Occipital lobe (tissue), 2 donors: ENCODE data around the gene PDYN. TPM values are rescaled to one million over a fixed set of nuclear protein-coding genes. Genes with fewer than 3 reads are reported as not detected.

Experiments used
- DNase-seq: peaks from one replicate; lab custom pipeline; 2025; lab: John Stamatoyannopoulos, UW
- total RNA-seq: library from RNA; depleted of rRNA; stranded (reverse); fragments of >200 nt; gene quantifications from one replicate; pipeline ENCODE4 v1.2.3, GENCODE V29; 2014

PDYN gene
- total RNA-seq, 1 donor from 2014 or later: not detected

DNA sequence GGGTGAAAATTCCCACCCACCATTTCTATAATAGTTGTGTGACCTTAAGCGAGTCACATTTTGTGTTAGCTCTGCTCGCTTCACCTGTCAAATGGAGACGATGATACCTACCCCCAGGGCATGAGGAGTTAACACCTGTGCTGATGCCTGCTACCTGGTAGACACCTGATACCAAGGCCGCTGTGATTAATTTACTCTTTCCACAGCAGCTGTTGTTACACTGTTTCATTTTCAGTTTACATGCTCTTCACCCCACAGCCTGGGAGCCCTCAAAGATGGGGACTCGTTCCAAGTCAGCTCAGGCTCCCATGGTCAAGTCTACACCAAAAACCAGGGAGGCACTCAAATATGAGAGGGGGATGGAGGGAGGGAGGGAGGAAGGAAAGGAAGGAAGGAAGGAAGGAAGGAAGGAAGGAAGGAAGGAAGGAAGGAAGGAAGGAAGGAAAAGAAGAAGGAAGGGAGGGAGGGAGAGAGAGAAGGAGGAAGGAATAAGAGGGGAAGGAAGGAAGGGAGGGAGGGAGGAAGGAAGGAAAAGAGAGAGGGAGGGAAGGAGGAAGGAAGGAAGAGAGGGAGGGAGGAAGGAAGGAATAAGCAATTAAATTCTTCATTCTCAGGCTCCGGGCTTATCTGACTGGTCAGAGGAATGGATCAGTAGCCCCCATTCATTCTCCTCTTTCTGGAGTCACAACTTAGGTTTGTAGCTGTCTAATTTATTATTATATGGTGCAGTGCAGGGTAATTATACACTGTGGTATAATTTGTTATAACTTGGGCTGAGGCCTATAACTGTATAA, 40.9 kb downstream of the PDYN start:
- no peak for DNase-seq

DNA sequence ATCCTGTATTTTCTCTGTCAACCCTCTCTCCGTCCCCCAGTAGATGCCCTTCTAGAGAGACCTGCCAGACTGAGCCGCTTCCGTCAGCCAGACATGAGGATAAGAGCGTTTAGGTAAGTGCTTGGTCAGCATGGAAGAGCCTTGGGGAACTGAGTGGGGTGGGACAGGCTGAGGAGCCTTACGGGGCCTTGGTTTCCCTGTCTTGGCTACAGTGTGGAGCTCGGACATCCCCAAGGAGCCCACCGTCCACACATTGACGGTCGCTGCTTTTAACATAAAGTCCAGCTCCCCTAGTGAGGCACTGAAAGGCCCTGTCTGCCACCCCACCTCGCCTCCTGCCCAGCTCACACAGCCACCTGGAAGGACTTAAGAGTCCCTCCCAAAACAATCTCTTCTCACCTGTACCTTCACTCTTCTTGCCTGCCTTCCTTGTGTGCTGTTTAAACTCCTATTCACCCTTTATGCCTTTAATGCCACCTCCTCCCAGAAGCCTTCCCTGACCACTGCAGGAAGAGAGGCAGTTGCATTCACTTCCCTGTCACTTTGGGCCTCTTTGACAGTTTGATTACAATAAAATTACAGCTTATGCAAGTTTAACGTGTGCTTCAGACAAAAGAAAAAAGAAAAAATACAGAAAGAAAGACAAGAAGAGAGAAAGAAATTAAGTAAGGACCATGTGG, 42.3 kb downstream of the PDYN start:
- no peak for DNase-seq

DNA sequence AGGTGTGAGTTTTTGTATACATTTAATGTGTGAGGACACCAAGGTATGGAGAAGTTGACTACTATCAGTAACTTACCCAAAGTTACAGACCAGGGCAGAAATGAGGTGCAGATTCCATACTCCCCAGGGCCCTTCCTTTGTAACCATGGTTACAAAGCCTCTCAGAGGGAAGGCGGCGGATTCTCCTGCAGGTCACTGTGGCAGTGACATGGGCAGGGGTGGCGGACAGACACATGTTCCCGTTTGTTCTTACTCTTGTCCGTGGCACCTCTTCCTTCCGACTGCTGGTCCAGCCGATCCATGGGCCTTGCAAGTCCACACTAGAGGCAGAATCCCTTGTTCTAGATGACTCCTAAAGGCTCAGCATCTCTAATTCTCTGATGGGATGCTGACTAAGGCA, 43.0 kb downstream of the PDYN start:
- no peak for DNase-seq

DNA sequence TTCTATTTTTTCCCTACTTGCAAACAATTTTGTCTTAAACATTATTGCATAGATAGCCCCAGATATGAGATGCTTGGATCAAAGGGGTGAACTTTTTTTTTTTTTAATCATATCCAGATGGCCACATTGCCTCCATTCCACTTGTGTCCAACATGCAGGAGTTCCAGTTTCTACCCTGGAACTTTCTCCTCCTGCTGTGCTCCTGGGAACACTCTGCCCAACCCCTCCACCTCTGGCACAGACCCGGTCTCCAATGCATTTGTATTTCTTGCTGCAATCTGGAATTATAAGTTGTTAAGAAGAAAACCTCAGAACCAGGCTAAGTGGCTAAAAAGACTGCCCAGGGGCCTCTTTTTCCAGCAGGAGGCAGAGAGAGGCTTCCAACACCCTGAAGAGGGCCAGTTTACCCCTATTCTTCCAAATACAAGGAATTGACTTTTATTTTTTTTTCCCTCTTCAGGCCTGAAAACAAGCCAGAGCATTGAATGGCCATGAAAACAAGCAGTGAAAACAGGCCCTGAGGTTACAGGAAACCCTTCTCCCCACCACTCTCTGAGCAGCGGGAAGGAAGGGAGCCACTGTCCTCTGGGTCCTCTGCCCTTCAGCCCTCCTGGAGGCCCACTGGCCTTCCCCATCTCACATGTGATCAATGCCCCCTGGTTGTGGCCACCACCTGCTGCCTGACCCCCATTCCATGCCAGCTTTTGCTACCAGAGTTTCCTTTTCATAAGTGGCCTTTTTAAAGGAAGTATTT, 44.3 kb downstream of the PDYN start:
- no peak for DNase-seq

DNA sequence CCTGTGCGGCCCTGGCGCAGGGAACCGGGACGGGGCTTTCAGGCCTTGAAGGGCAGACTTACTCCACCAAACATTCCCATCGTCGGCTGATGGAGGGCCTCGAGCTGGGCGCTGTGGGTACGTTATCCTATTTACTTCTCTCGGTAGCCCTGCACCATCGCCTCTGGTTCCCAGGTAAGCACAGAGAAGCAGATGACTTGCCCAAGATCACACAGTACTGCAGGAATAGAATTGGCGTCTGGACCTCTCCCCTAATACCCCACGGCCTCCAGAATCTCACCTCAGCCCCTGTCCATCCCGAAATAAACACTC, 46.4 kb downstream of the PDYN start:
- no peak for DNase-seq

DNA sequence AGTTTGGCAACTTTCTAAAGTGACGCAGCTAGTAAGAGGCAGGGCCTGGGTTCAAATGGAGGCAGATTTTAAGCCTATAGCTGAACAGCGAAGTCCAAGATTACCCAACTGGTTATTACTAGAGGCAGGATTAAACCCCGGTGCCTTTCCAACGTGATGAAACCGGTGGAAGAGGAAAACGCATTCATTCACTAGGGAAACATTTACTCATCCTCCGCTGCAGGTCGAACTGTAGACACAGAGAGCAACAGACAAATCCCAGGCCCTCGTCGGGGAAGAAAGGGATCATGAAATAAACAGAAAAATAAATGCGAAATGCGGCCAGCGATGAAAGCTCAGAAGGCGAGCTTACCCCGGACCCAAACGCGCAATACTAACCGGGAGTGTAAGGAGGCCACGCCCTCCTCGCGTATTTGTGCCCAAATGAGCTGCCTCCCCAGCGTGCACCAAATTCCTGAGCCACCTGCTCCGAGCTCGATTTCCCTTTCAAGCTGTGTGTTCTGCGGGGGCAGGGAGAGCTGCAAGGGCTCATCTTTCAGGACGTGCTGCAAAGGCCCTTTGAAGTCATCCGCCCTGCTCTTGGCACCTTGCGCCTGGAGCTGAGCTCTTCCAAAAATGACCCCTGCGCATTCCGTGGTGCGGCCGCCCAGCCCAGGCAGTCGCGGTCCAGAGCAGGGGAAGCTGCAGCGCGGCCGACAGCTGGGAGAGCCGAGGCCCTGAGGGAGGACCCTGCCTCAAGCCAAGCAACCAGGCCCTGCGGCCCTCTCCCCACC, 46.9 kb downstream of the PDYN start:
- no peak for DNase-seq

DNA sequence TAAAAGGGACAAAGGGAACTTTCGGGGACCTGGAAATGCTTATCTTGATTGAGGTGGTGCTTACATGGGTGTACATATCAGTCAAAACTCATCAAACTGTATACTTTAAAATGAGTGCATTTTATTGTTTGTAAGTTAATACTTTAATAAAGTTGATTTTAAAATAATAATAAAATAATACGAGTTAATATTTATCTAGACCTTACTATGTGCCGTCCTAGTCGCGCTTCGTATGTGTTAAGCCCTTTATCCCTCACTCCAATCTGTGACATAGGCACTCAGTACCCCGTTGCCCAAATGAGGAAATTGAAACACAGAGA, 47.5 kb downstream of the PDYN start:
- DNase-seq: no peak

DNA sequence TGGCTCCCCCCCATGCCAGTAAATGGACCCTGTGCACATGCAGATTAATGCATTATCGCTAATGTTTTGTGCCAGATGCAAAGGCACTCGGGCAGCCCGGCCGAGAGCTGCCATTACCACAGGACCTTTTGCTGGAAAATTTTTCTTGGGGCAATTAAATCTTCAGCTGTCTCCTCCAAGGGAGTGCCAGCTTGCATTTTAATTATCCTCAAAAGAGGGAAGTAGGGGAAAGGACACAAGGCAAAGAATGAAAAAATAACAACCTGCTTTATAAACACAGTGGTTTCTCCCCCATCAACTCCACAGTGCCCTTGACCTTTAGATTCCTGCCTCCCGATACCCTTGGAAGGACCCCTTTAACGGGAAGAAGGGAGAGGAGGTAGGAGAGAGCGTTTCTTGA, 48.2 kb downstream of the PDYN start:
- DNase-seq: no peak

DNA sequence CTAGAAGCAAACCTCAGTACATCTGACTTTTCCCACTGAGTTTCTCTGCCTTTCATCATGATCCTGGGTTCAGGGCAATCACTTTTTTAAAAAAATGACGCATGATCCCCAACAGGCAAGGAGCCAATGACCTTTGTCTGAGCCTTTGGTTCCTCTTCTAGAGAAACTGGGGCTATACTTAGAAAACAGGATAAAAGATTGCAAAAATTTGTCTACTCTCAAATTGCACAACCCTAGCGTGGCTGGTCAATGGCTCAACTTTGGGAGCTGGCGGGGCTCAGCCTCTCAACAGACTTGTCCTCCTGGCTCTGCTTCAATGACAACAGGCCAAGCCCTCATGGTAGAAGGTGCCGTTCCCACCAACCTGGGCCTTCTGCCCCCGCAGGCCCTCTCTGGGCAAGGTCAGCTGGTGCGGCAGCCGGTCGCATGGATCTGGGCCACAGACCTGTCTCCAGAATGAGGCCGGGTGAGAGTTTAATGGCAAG, 48.7 kb downstream of the PDYN start:
- DNase-seq: no peak

DNA sequence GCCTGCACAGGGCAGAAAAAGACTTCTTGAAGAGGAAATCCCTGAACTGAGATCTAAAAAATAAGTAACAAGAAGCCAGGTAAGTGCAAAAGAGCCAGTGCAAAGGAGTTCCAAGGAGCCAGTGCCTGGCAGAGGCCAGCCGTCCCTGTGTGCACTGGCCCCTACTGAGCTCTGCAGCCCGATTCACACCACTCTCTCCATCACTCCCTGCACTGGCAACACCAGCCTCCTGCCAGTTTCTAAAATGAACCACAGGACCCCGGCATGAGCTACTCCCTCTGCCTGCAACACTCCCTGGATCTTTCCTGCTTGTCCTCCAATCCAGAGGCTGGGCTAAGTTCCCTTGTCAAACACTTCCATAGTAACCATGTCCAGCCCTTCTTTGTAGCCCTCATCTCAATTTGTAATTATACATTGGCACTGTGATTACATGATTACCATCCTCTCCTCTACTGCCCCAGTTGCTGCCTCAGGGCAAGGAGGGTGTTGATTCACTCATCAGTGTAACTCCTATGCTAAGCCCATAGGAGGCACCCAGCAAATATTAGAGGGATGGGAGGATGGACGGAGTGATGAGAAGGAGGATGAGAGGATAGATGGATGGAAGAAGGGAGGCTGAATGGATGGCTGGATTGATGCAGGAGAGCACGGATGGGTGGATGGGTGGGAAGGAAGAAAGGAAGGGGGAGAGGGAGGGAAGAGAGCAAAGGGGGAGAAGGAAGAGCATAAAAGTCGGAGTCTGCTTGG, 49.3 kb downstream of the PDYN start:
- no peak for DNase-seq

DNA sequence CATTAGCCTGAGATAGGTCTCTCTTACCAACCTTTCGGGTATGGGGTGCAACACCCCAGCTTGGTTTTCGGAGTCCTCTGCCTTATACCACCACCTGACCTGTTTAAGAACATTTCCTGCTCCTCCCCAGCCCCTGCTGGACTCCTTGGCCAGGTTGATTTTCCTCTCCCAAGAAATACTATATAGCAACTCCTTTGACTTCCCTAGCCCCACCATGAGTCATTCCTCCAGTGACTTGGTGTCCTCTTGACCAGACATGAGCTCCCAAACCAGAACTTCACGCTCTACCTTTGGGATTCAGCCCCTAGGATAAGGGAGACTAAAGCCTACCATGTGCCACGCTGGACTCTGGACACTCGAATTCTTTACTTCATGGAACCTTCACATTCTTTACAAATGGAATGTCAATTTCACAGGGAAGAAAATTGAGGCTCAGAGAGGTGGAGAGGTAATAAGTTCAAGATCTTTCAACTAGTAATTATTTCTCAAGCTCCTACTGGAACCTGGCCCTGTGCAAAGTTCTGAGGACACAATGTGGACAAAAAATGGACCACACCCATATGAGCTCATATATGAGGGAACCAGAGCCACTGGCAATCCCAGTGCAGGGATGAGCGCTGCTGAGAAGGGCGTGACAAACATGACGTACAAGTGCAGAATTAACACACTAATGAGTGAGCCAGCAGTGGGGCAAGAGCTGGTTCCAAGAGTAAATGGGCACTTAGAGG, 50.4 kb downstream of the PDYN start:
- DNase-seq: no peak

DNA sequence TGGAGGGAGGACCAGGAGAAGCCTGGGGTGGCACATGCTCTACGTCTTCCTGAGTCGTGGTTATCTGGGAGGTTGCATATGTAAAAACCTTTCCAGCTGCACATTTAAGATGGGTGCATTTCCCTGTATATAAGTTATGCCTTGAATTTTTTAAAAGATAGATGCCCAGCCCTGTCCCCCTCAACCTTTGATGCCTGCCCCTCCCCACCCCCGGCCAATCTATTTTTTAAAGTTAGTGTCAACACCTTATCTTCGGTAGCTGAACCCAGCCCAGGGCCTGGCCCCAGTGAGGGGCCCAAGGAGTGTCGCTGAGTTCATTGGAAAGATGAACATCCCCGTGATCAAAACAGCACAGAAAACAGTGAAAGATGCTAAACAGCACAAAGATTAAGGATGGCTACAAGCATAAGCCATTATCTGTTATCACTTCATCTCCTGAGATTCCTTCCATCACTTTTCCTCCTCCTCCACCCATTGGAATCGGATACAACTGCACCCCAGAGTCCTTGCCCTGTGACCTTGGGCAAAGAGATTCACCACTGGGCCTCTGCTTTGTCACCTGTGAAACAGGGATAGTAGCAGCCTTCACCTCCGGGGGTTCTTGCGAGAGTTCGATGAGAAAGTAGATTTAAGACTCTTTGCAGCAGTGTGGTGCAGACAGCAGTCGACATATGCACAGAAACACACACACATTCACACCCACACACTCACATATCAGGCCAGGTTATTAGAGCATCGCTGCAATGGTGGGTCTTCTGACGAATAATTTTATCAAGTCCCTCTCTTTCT, 51.2 kb downstream of the PDYN start:
- no peak for DNase-seq

DNA sequence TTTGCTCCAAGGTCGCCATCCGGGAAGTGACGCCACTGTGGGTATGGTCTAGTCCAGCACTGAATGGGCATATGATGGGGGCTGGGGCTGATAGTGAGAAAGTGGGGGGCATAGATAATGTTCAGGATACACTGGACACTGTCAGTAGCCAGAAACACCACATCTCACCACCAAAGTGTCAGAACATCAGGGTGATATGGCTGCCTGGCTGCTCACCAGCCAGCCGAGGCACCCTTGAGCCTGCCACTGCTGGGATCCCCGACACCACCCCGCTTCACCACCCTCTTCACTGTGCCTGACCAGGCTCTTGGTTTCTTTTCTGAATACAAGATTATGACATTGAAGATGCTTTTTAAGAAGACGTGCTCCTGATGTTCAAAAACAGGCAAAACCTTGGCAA, 51.8 kb downstream of the PDYN start:
- DNase-seq: no peak

DNA sequence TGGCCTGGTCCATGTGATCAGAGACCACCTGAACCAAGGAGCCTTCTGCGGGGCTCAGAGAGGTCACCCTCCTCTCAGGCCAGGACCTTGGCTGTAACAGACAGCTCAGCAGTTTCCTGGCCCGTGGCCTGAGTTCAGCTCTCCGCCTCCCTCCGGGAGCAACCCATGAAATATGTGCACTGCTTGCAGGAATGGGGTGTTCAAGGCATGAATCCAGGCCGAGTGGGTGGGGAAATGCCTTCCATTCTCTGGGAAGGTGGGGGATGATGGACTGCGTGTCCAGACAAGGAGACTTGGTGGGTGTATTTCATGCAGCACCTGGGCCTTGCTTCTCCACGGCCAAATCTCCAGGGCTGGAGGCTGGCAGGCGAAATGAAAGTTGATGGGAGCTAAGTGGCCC, 52.6 kb downstream of the PDYN start:
- DNase-seq: no peak

DNA sequence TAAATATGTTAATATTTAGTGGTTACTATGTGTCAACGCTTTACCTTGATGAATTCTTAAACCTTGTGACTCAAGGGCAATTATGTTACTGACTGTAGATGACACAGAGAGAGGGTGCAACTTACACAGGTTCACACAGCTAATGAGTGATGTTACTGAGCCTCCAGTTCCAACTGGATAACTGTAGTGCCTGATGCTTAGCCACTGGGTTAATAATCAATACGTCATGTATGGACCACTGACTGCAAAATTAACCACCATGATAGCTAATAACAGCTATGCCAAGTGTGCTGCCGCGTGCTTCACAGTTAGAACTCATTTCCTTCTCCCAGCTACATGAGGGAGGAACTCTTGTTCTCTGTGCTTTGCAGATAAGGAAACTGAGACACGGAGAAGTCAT, 53.3 kb downstream of the PDYN start:
- no peak for DNase-seq

DNA sequence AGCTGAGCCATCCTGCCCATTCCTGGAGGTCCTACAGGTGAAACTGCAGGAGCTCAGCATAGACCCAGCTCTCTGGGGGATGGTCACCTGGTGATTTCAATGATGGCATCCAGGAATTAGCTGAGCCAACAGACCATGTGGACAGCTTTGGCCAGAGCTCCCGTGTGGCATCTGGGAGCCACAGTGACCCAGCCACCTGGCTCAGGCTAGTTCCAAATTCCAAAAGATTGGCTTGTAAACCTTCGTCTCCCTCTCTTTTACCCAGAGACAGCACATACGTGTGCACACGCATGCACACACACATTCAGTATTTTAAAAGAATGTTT, 54.6 kb downstream of the PDYN start:
- DNase-seq: no peak

DNA sequence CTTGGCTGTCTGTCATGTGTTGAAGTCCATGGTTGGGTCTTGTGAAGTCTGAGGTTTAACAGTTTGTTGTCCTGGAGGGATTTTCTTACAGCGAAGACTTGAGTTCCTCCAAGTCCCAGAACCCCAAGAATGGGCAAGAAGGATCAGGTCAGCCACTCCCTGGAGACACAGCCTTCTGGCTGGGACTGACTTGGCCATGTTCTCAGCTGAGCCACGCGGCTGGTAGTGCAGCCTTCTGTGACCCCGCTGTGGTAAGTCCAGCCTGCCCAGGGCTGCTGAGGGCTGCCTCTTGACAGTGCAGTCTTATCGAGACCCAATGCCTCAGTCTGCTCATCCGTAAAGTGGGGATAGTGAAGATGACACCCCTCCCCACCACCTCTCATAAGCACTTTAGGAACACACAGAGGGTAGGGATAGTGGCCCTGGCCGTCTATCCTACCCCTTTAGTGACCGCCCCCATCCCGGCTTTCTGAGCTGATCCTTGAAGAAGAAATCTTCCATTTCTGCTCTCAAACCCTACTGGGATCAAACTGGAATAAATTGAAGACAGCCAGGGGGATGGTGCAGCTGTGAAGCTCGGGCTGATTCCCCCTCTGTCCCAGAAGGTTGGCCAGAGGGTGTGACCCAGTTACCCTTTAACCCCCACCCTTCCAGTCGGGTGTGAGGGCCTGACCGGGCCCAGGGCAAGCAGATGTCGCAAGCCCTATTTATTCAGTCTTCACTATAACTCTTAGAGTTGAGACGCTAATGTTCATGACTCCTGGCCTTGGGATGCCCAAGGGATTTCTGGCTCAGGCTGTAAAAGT, 55.2 kb downstream of the PDYN start:
- DNase-seq: no peak

DNA sequence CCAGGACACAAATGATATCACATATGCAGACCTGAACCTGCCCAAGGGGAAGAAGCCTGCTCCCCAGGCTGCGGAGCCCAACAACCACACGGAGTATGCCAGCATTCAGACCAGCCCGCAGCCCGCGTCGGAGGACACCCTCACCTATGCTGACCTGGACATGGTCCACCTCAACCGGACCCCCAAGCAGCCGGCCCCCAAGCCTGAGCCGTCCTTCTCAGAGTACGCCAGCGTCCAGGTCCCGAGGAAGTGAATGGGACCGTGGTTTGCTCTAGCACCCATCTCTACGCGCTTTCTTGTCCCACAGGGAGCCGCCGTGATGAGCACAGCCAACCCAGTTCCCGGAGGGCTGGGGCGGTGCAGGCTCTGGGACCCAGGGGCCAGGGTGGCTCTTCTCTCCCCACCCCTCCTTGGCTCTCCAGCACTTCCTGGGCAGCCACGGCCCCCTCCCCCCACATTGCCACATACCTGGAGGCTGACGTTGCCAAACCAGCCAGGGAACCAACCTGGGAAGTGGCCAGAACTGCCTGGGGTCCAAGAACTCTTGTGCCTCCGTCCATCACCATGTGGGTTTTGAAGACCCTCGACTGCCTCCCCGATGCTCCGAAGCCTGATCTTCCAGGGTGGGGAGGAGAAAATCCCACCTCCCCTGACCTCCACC, 56.4 kb downstream of the PDYN start:
- DNase-seq: no peak
